ENCODE measurements around the gene PPIAL4G. TPM values are rescaled to one million over a fixed set of nuclear protein-coding genes. Genes with fewer than 3 reads are reported as not detected.

PPIAL4G gene
- total RNA-seq, 1 experiment from 2014 or later: not detected

Other genes with a start within 250 kb of the PPIAL4G start
- gene NBPF14, start 112.7 kb upstream of the PPIAL4G start, total RNA-seq (2021): 3.5 and 4.9 TPM in 2 replicates

Data from H9 (cell line).